ENCODE measurements around the gene SLC4A5.
A peak's percentile ranks its signal among the peaks of the same experiment; 100 is the strongest.
"Not testable (repeated sequence)": the region's sequence is repeated elsewhere in the genome, so short reads cannot be mapped to it uniquely, and the experiment has no call there.

SLC4A5 gene

GRCh38 chr2:74188696-74189095 lies 154.5 kb downstream of the SLC4A5 start:
- DNase-seq (ENCODE audit: low read depth) = no peak
- no peak for TF ChIP-seq CTCF (IDR thresholded peaks at IDR 0.05; ENCODE audit: control insufficient read depth, insufficient read depth, low read depth, low read length, missing control alignments)

GRCh38 chr2:74188018-74188601 lies 155.1 kb downstream of the SLC4A5 start:
- no peak for TF ChIP-seq CTCF (IDR thresholded peaks at IDR 0.05; ENCODE audit: control insufficient read depth, insufficient read depth, low read depth, low read length, missing control alignments)
- DNase-seq (ENCODE audit: low read depth) = no peak
- H3K4me3 ChIP-seq (ENCODE audit: control insufficient read depth, low read depth, low read length) = no peak overlapping the region

More at GRCh38 chr2:74188696-74189095, 154.5 kb downstream of the SLC4A5 start:
- no peak overlapping the region for H3K4me3 ChIP-seq (ENCODE audit: control insufficient read depth, low read depth, low read length)

- not testable (repeated sequence) for DNase-seq (ENCODE audit: low read depth); H3K4me3 ChIP-seq (ENCODE audit: control insufficient read depth, low read depth, low read length)
These were observed 156.5 kb downstream of the SLC4A5 start for GRCh38 chr2:74186706-74187105.

- TF ChIP-seq CTCF (IDR thresholded peaks at IDR 0.05; ENCODE audit: control insufficient read depth, insufficient read depth, low read depth, low read length, missing control alignments) = no peak
- no peak for DNase-seq (ENCODE audit: low read depth)
- no peak overlapping the region for H3K4me3 ChIP-seq (ENCODE audit: control insufficient read depth, low read depth, low read length)
These were observed 157.2 kb downstream of the SLC4A5 start for GRCh38 chr2:74186038-74186437.

GRCh38 chr2:74183878-74184277 lies 159.3 kb downstream of the SLC4A5 start:
- no peak overlapping the region for H3K4me3 ChIP-seq (ENCODE audit: control insufficient read depth, low read depth, low read length)
- TF ChIP-seq CTCF (IDR thresholded peaks at IDR 0.05; ENCODE audit: control insufficient read depth, insufficient read depth, low read depth, low read length, missing control alignments) = no peak
- DNase-seq (ENCODE audit: low read depth) = no peak

GRCh38 chr2:74181739-74182138 lies 161.5 kb downstream of the SLC4A5 start:
- DNase-seq (ENCODE audit: low read depth) = no peak
- no peak overlapping the region for H3K4me3 ChIP-seq (ENCODE audit: control insufficient read depth, low read depth, low read length)
- TF ChIP-seq CTCF (IDR thresholded peaks at IDR 0.05; ENCODE audit: control insufficient read depth, insufficient read depth, low read depth, low read length, missing control alignments) = no peak

GRCh38 chr2:74179063-74179865 lies 164.0 kb downstream of the SLC4A5 start:
- DNase-seq (ENCODE audit: low read depth) = no peak
- H3K4me3 ChIP-seq (ENCODE audit: control insufficient read depth, low read depth, low read length) = peak overlapping the region; percentile 73
- peak; percentile 35 for TF ChIP-seq CTCF (IDR thresholded peaks at IDR 0.05; ENCODE audit: control insufficient read depth, insufficient read depth, low read depth, low read length, missing control alignments)

Measured in AG09309 (cell line).